H9 (cell line): Measurements from ENCODE around the gene COCH. TPM values are rescaled to one million over a fixed set of nuclear protein-coding genes. Genes with fewer than 3 reads are reported as not detected.

Source experiments
- DNase-seq: peaks from one replicate; pipeline ENCODE4 v3.0.0-alpha.2; 2017
- H2AFZ ChIP-seq: one replicate; pipeline ENCODE4 v1.6.1; 2013; ENCODE audit warnings: mild to moderate bottlenecking, low read length, control low read depth, moderate library complexity
- H2AK5ac ChIP-seq: 2 replicates; pipeline ENCODE4 v1.6.1; 2013; ENCODE audit warnings: low read length, control low read depth, mixed read lengths; ENCODE audit not compliant: insufficient read length
- H2BK120ac ChIP-seq: one replicate; pipeline ENCODE4 v1.6.1; 2013; ENCODE audit warnings: low read depth, mild to moderate bottlenecking, low read length, control low read depth, inconsistent platforms; ENCODE audit not compliant: poor library complexity, severe bottlenecking
- H2BK12ac ChIP-seq: 2 replicates; pipeline ENCODE4 v1.6.1; 2013; ENCODE audit warnings: low read length, control low read depth, mixed read lengths, low read depth; ENCODE audit not compliant: insufficient read length
- H2BK15ac ChIP-seq: 2 replicates; pipeline ENCODE4 v1.6.1; 2013; ENCODE audit warnings: low read depth, low read length, control low read depth
- H2BK20ac ChIP-seq: one replicate; pipeline ENCODE4 v1.6.1; 2013; ENCODE audit warnings: low read depth, mild to moderate bottlenecking, low read length, control low read depth, inconsistent platforms; ENCODE audit not compliant: poor library complexity, severe bottlenecking
- H2BK5ac ChIP-seq: 2 replicates; pipeline ENCODE4 v1.6.1; 2013; ENCODE audit warnings: low read length, control low read depth, mixed read lengths; ENCODE audit not compliant: insufficient read length
- H3K14ac ChIP-seq: 2 replicates; pipeline ENCODE4 v1.6.1; 2013; ENCODE audit warnings: low read length, control low read depth; ENCODE audit not compliant: insufficient read depth
- H3K18ac ChIP-seq: 2 replicates; pipeline ENCODE4 v1.6.1; 2013; ENCODE audit warnings: low read depth, mild to moderate bottlenecking, mixed read lengths, low read length, control low read depth; ENCODE audit not compliant: insufficient read length
- H3K23ac ChIP-seq: 2 replicates; pipeline ENCODE4 v1.6.1; 2013; ENCODE audit warnings: low read length, control low read depth, mixed read lengths, low read depth; ENCODE audit not compliant: insufficient read length
- H3K23me2 ChIP-seq: 2 replicates; pipeline ENCODE4 v1.6.1; 2013; ENCODE audit warnings: low read depth, mild to moderate bottlenecking, mixed read lengths, low read length, control low read depth; ENCODE audit not compliant: insufficient read length, poor library complexity, severe bottlenecking
- H3K27ac ChIP-seq: 2 replicates; pipeline ENCODE4 v1.5.1; 2013; ENCODE audit warnings: low read length, control low read depth, mixed read lengths, low read depth; ENCODE audit not compliant: insufficient read length
- H3K27me3 ChIP-seq: 2 replicates; pipeline ENCODE4 v1.6.1; 2013; ENCODE audit warnings: low read length, control low read depth, inconsistent platforms; ENCODE audit not compliant: insufficient read depth
- H3K4ac ChIP-seq: 2 replicates; pipeline ENCODE4 v1.6.1; 2013; ENCODE audit warnings: low read depth, mild to moderate bottlenecking, control low read depth, inconsistent platforms, low read length, moderate library complexity
- H3K4me1 ChIP-seq: 2 replicates; pipeline ENCODE4 v1.6.1; 2013; ENCODE audit warnings: low read length, control low read depth, inconsistent platforms; ENCODE audit not compliant: insufficient read depth
- H3K4me2 ChIP-seq: 2 replicates; pipeline ENCODE4 v1.6.1; 2013; ENCODE audit warnings: low read length, control low read depth, mixed read lengths; ENCODE audit not compliant: insufficient read length, insufficient read depth
- H3K56ac ChIP-seq: 2 replicates; pipeline ENCODE4 v1.6.1; 2013; ENCODE audit warnings: low read depth, mild to moderate bottlenecking, mixed read lengths, low read length, control low read depth; ENCODE audit not compliant: insufficient read length
- H3K79me1 ChIP-seq: 2 replicates; pipeline ENCODE4 v1.6.1; 2013; ENCODE audit warnings: low read depth, mild to moderate bottlenecking, moderate library complexity, low read length, control low read depth, inconsistent platforms; ENCODE audit not compliant: insufficient read depth, poor library complexity, severe bottlenecking
- H3K79me2 ChIP-seq: 2 replicates; pipeline ENCODE4 v1.6.1; 2013; ENCODE audit warnings: low read length, control low read depth, inconsistent platforms; ENCODE audit not compliant: insufficient read depth
- H3K9ac ChIP-seq: 2 replicates; pipeline ENCODE4 v1.6.1; 2013; ENCODE audit warnings: low read length, control low read depth, mixed read lengths; ENCODE audit not compliant: insufficient read length; ENCODE audit errors: extremely low read depth
- H3K9me3 ChIP-seq: one replicate; pipeline ENCODE4 v1.6.1; 2013; ENCODE audit warnings: low read depth, low read length, inconsistent platforms; ENCODE audit not compliant: control insufficient read depth
- H3T11ph ChIP-seq: one replicate; pipeline ENCODE4 v1.6.1; 2013; ENCODE audit warnings: mild to moderate bottlenecking, low read length, control low read depth, inconsistent platforms
- H4K20me1 ChIP-seq: one replicate; pipeline ENCODE4 v1.6.1; 2013; ENCODE audit not compliant: control insufficient read depth, insufficient read length, insufficient read depth
- H4K5ac ChIP-seq: 2 replicates; pipeline ENCODE4 v1.6.1; 2013; ENCODE audit warnings: low read depth, mild to moderate bottlenecking, mixed read lengths, low read length, control low read depth; ENCODE audit not compliant: insufficient read length
- H4K8ac ChIP-seq: replicated peaks from 2 replicates; pipeline ENCODE4 v1.6.1; 2013; ENCODE audit warnings: low read length, control low read depth, mixed read lengths, low read depth; ENCODE audit not compliant: insufficient read length
- H4K91ac ChIP-seq: 2 replicates; pipeline ENCODE4 v1.6.1; 2013; ENCODE audit warnings: low read depth, mild to moderate bottlenecking, moderate library complexity, mixed read lengths, low read length, control low read depth; ENCODE audit not compliant: insufficient read length
- H3K27ac Mint-ChIP-seq, 3 experiments: 2 replicates in 2 of 3; 3 replicates in 1 of 3; pipeline ENCODE4 v1.8.0; 2020 to 2021; ENCODE audit warnings: mixed read lengths in 3 of 3, mild to moderate bottlenecking in 1 of 3, moderate library complexity in 1 of 3
- H3K27me3 Mint-ChIP-seq: 2 replicates; pipeline ENCODE4 v1.8.0; 2021; ENCODE audit warnings: low read depth, mild to moderate bottlenecking, moderate library complexity, mixed read lengths
- H3K36me3 Mint-ChIP-seq, 3 experiments: 2 replicates in 2 of 3; 3 replicates in 1 of 3; pipeline ENCODE4 v1.8.0; 2020 to 2021; ENCODE audit warnings: low read depth in 3 of 3, mixed read lengths in 3 of 3; ENCODE audit not compliant: insufficient read depth in 1 of 3
- H3K4me1 Mint-ChIP-seq, 2 experiments: 2 replicates each; pipeline ENCODE4 v1.8.0; 2020; ENCODE audit warnings: mixed read lengths in 2 of 2
- H3K4me3 Mint-ChIP-seq, 2 experiments: 2 replicates in 1 of 2; 3 replicates in 1 of 2; pipeline ENCODE4 v1.8.0; 2020 to 2021; ENCODE audit warnings: mild to moderate bottlenecking in 2 of 2, mixed read lengths in 2 of 2, moderate library complexity in 1 of 2
- H3K9me3 Mint-ChIP-seq, 2 experiments: 2 replicates in 1 of 2; 3 replicates in 1 of 2; pipeline ENCODE4 v1.8.0; 2020; ENCODE audit warnings: mild to moderate bottlenecking in 2 of 2, mixed read lengths in 2 of 2, moderate library complexity in 1 of 2
- WGBS: extraction: QIAGEN DNeasy Blood & Tissue Kit; methylation state at CpG from one replicate; pipeline ENCODE4 v1.1.7; 2013; ENCODE audit warnings: missing lambda C conversion rate, low lambda C conversion rate, mixed read lengths; ENCODE audit not compliant: insufficient read length; ENCODE audit errors: extremely low coverage; 5-methylcytosine and 5-hydroxymethylcytosine counted together
- total RNA-seq: library from RNA; stranded (reverse); gene quantifications from 2 replicates; pipeline ENCODE4 v1.2.1, GENCODE V29; 2021
- TF ChIP-seq, protein P1 (sequence below): fragments of 200-600 bp; sonication (generic); conservative IDR thresholded peaks from 3 replicates; pipeline ENCODE4 v1.8.0; 2021; ENCODE audit warnings: antibody characterized with exemption, mild to moderate bottlenecking

COCH gene
- total RNA-seq, 1 experiment from 2014 or later, result 25.8 TPM

DNA sequence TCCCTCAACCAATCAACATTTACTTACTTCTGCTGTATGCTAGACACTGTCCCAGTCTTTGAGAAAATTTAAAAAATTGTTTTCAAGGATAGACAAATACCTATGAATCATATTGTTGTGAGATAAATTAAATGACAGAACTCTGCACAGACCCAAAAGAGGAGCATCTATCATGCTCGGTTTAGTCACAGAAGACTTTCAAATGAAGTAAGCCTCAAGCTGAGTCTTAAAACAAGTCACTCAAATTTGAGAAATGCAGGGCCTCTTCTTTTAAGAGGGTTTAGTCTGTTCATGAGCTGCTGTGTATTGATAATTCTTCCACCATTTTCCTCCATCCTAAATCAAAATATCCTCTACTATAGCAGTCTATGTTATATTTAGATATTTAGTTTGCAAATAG lies 24.4 kb upstream of the COCH start:
- Histone ChIP-seq H4K20me1 (no peaks in the 10 kb centered on the region), H3K14ac (no peak overlapping the region), H4K91ac (no peak overlapping the region), H3K4me2 (no peak overlapping the region), H3K27me3 (no peaks in the 10 kb centered on the region), H2BK12ac (no peak overlapping the region), H3T11ph (no peak overlapping the region), H3K9me3 (no peaks in the 10 kb centered on the region), H3K27ac (no peak overlapping the region), H2BK120ac (no peak overlapping the region), H3K56ac (no peak overlapping the region), H2BK15ac (no peak overlapping the region), H2AK5ac (no peak overlapping the region), H3K9ac (no peak overlapping the region), H4K5ac (no peak overlapping the region), H3K18ac (no peak overlapping the region), H3K23me2 (no peaks in the 10 kb centered on the region), H4K8ac (no peak overlapping the region), H2BK20ac (no peak overlapping the region), H3K79me1 (no peaks in the 10 kb centered on the region), H3K79me2 (no peaks in the 10 kb centered on the region), H3K23ac (no peak overlapping the region), H3K4ac (no peak overlapping the region), H2AFZ (no peak overlapping the region), H3K4me1 (no peaks in the 10 kb centered on the region), H2BK5ac (no peak overlapping the region)
- no peak for DNase-seq
- Mint-ChIP-seq H3K4me3 (no peak overlapping the region), H3K36me3 (no peaks in the 10 kb centered on the region), H3K4me1 (no peaks in the 10 kb centered on the region), H3K27me3 (no peaks in the 10 kb centered on the region; the same call in 1 of the 2 replicates), H3K9me3 (no peaks in the 10 kb centered on the region), H3K27ac (no peak overlapping the region)
- WGBS, result no CpG with 5 or more reads among the region's 1 CpG
- TF ChIP-seq, protein P1, sequence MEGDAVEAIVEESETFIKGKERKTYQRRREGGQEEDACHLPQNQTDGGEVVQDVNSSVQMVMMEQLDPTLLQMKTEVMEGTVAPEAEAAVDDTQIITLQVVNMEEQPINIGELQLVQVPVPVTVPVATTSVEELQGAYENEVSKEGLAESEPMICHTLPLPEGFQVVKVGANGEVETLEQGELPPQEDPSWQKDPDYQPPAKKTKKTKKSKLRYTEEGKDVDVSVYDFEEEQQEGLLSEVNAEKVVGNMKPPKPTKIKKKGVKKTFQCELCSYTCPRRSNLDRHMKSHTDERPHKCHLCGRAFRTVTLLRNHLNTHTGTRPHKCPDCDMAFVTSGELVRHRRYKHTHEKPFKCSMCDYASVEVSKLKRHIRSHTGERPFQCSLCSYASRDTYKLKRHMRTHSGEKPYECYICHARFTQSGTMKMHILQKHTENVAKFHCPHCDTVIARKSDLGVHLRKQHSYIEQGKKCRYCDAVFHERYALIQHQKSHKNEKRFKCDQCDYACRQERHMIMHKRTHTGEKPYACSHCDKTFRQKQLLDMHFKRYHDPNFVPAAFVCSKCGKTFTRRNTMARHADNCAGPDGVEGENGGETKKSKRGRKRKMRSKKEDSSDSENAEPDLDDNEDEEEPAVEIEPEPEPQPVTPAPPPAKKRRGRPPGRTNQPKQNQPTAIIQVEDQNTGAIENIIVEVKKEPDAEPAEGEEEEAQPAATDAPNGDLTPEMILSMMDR, result no peak
